Glomerular visceral epithelial cell (primary cell): ENCODE measurements around the gene SUZ12.
A peak's percentile ranks its signal among the peaks of the same experiment; 100 is the strongest.
"Not testable (repeated sequence)": the region's sequence is repeated elsewhere in the genome, so short reads cannot be mapped to it uniquely, and the experiment has no call there.

Experiments used
- DNase-seq: peaks from one replicate; pipeline ENCODE4 v3.0.0-alpha.2; 2016; ENCODE audit errors: extremely low spot score

Gene SUZ12

DNA sequence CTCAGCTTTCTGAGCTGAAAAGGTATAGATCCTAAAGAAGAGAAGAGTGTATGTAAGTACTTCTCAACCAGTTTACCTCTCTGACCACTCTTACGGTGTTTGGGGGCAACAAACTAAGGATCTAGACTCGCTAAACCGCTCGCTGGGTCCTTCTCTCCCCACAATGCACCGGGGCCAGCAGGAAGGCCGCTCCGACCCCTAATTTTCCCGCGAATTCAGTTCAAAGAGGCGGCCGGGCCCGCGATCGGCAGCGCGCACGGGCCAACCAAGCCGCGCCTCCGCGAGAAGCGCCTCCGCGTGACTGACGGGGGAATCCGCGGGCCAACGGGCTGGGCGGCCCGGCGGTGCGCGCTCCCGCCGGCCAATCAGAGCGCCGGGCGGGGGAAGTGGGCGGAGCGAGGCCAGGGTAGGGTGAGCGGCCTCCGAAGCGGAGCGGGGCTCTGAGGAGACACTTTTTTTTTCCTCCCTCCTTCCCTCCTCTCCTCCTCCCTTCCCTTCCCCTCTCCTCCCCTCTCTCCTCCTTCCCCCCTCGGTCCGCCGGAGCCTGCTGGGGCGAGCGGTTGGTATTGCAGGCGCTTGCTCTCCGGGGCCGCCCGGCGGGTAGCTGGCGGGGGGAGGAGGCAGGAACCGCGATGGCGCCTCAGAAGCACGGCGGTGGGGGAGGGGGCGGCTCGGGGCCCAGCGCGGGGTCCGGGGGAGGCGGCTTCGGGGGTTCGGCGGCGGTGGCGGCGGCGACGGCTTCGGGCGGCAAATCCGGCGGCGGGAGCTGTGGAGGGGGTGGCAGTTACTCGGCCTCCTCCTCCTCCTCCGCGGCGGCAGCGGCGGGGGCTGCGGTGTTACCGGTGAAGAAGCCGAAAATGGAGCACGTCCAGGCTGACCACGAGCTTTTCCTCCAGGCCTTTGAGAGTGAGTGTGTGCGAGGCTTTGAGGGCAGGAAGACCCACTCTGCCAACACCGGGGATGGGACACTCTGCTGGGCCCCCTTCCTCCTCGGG lies at the start of gene SUZ12:
SUZ12 (plus strand) TSS at position 393 of the 995 bp plus-strand sequence; CDS start at position 633, 240 bp downstream.
- peak; percentile 93 for DNase-seq

- no peak for DNase-seq
Measured at GRCh38 chr17:31888124-31888523, 48.7 kb upstream of the SUZ12 start.

GRCh38 chr17:31900877-31901276 lies 35.9 kb upstream of the SUZ12 start:
- peak; percentile 15 for DNase-seq

DNA sequence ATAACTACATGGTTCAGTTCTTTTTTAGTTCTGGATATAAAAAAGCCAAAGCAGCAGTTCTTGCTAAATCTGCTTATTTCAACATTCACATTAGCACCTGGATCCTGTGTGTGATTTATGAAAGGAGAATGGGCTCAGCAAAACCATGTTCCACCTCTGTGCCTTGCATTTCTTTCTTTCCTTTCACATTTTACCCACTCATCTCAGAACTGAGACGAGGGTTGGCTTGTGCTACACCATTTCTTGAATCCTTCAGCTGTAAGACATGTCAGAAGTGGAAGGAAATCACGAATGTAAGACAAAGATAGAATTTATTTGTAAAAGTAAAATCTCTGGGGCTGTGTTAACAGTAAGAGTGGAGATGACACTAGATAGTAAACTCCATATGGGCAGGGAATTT lies 34.1 kb upstream of the SUZ12 start:
- no peak for DNase-seq

GRCh38 chr17:31903401-31903800 lies 33.4 kb upstream of the SUZ12 start:
- DNase-seq, result no peak

GRCh38 chr17:31907342-31907962 lies 29.4 kb upstream of the SUZ12 start:
- DNase-seq, result peak; percentile 33

- no peak for DNase-seq
Measured at GRCh38 chr17:31908386-31908785, 28.4 kb upstream of the SUZ12 start.

DNA sequence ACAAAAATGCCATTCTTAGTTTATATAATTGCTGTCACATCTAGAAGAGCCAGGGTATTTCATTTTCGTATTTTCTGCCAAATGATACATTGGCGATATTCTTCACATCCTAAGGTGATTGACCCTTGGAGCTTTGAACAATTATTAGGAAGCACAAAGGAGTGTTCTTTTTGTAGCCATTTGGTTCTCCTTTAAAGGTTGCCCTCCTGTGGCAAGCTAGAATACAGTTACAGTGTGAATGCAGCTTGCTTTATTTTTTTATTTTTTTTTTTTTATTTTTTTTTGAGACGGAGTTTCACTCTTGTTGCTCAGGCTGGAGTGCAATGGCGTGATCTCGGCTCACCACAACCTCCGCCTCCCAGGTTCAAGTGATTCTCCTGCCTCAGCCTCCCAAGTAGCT lies 24.1 kb upstream of the SUZ12 start:
- DNase-seq, result not testable (repeated sequence)

DNA sequence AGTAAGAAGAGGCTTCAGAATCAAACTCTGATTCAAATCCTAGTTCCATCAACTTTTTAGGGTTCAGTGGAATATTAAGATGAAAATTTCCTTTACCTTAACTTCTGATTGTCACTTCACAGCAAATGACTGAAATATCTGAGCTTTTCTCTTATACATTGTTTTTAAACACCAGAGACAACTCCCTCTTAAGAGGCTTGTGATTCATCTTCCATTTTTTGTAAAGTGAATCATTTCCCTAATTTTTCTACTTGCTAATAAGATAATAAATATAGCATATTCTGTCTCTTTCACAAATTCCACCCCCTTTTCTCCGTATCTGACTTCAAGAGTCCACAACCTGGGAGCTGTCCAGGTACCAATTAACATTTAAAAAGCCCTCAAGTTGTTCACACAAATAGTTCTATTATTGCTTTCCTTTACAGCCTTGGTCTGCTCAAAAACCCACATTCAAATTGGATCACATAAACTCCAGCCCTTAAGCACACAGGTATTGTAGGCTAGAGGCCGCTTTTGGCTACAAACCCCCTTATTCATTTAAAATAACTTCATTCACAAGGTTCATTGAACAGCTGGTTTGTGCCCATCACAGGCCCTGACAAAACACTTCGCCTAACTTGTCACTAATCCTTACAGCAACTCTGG lies 21.2 kb upstream of the SUZ12 start:
- no peak for DNase-seq

DNA sequence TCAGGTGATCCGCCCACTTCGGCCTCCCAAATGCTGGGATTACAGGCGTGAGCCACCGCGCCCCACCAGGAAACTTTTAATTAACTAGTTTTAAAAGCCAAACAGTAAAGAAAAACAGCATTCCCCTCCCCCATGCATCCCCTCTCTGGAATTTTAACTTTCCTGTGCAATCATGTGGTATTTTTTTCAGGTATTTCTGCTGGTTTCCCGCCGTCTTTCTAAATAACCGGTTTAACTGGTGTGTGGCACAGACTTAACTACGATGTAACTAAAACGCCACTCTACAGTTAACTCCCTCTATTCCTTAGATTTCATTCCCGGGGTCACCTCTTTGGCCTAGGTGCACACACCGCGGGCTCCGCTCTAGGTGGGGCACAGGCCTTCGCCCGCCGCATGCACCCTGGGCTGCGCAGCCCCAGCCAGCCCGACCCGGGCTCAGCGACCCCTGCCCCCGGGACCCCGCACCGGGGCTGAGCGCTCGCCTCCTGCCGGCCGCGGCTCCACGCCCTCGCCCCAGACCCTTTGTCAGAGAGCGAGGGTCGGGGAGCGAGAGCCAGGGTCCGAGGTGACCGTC lies 20.2 kb upstream of the SUZ12 start:
- no peak for DNase-seq

DNA sequence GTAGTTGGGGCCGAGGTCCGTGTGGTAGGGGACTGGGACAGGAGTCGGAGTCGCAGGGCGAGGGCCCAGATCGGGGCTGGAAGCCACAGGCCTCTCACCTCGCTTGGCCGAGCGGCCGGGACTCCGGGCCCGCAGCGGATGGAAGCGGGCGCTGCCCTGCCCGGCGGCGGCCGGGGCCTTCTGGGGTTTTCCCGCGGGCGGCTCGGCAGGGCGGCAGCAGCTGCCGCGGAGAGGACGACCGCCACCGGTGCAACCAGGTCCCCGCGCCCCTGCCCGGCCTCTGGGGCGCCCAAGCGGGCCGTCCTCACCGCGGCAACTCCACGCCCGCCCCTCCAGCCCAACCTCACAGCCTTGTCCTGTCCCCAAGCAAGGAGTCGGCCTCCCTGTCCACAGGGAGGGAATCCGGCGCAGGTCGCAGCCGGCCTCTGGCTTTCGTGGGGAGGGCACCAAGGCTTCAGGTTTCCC lies 19.7 kb upstream of the SUZ12 start:
- DNase-seq, result no peak

DNA sequence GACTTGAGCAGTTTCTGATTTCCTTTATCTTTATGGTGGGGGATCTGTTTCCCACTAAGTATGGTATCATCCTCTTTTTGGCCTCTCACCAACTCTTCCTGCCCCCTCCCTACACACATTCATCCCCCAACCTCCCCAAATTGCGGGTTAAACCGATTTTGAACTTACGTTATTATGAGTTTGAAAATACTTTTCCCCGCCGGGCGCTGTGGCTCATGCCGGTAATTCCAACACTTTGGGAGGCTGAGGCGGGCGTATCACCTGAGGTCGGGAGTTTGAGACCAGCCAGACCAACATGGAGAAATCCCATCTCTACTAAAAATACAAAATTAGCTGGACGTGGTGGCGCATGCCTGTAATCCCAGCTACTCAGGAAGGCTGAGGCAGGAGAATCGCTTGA lies 19.1 kb upstream of the SUZ12 start:
- not testable (repeated sequence) for DNase-seq

DNA sequence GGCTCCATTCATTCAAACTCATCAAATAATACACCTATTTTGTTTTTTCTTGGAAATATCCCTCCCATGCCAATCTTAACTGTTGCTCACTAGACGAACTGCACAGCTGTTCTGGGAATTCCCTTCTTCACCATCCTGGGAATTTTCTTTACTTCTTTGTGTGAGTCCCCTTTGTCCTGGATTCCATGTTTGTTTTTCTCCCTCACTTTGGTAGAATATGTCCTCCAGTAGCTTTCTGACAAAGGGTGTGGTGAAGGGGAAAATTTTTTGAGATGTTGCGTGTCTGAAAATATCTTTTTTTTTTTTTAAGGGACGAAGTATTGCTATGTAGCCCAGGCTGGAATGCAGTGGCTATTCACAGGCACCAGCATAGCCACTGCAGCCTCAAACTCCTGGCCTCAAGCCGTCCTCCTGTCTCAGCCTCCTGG lies 18.1 kb upstream of the SUZ12 start:
- no peak for DNase-seq

- DNase-seq, result peak; percentile 9
Measured at GRCh38 chr17:31919802-31920525, 16.8 kb upstream of the SUZ12 start.

DNA sequence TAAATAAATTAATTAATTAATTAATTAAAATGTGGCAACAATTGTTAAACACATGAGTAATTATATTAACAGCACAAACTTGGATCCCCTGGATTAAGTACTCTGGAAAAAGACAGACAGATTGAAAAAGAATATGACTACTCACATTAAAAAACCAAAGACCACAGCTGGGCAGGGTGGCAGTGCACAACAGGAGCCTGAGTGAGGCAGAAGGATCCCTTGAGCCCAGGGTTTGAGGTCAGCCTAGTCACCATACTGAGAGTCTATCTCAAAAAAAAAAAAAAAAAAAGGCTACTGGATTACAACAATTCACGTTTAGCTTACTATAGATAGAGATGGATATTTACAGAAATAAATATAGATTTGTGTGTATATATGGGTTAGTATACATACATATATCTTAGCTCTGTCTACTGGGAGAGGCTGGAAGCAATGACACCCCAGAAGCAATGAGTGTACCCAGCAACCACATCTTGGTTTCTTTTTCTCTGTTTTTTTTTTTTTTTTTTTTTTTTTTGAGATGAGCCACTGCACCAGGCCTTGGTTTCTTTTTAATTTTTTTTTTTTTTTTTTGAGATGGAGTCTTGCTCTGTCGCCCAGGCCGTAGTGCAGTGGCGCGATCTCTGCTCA lies 10.6 kb upstream of the SUZ12 start:
- DNase-seq, result no peak

- DNase-seq, result no peak
Measured at GRCh38 chr17:31931756-31932155, 5.1 kb upstream of the SUZ12 start.

DNA sequence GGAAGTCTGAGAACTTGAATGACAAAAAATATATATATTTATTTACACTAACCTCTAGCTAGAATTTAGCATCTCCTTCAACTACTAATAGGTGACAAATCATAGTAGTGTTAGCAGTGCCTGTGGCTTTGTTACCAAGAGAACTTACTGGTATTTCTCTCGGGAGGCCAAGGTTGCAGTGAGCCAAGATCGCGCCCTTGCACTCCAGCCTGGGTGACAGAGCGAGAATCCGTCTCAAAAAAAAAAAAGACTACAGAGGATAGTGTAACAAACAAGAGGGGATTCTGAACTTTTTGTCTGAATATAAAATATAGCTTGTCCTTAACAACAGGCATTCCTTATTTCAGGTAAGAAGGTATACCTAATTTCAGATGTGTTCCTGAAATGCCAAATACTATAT lies 1.3 kb upstream of the SUZ12 start:
- DNase-seq, result no peak

DNA sequence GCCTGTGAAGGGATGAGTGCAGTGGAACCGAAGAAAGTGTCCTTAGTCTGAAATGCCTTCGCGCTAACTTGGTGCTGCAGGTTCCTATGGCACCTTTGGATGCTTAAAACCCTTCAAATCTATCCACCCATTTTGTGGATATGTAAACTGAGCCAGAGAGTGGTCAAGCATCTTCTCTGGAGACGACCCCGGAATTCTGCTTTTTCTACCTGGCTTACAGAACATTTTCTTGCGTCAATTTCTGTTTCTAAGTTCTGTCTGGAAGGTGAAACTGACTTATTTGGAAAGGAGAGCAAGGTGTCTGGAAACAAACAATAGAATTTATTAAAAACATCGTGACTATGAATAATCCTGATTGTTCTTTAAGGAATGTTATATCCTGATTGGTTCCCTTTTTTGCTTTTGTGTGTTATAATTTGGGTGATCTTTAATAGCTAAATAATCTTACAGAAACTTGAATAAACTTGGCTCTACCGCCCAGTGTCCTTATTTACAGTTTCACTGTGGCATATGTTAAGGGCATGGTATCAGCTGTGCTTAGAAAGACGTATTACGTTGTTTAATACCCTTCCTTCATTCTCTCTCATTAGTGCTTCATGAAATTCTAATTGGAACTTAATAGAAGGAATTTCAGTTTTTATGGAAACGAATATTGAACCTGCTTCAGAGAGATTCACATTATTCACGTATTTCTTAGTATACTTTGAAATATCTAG lies 1.3 kb downstream of the SUZ12 start:
- DNase-seq, result not testable (repeated sequence)

DNA sequence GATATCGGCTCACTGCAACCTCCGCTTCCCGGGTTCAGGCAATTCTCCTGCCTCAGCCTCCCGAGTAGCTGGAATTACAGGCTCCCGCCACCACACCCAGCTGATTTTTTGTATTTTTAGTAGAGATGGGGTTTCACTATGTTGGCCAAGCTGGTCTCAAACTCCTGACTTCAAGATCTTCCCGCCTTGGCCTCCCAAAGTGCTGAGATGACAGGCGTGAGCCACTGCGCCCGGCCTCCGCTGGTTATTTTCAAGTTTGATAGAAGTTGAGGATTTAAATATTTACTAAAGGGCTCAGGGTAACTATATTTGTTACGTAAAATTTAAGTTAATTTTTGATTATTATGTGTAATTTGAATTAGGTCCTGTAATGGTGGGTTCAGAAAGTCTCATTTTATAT lies 5.1 kb downstream of the SUZ12 start:
- not testable (repeated sequence) for DNase-seq

GRCh38 chr17:31942396-31942795 lies 5.6 kb downstream of the SUZ12 start:
- DNase-seq, result not testable (repeated sequence)
